Transverse colon (tissue), 4 donors: ENCODE data around the gene LDLRAD1.

ENCODE experiments used
- EP300 ChIP-seq: sonication (generic); formaldehyde crosslinking; IDR thresholded peaks from one replicate; pipeline ENCODE4 v1.6.1; 2017; ENCODE audit warnings: antibody characterized with exemption, low read depth
- POLR2A ChIP-seq: fragments of 450-650 bp; IDR thresholded peaks from one replicate; pipeline ENCODE4 v1.6.1; 2016; ENCODE audit warnings: antibody characterized with exemption, mild to moderate bottlenecking, moderate library complexity
- POLR2AphosphoS5 ChIP-seq, 3 donors: sonication (generic); formaldehyde crosslinking; IDR thresholded peaks; one replicate each; pipeline ENCODE4 v1.6.1; 2016; ENCODE audit warnings: antibody characterized with exemption in 3 of 3
- TF ChIP-seq, protein P1 (sequence below), 5 experiments: fragments of 200-600 bp in 3 of 5; fragments of 450-650 bp in 2 of 5; sonication (generic) in 3 of 5; IDR thresholded peaks; 1 replicate in 2 of 5; 2 replicates in 3 of 5; pipeline ENCODE4 v1.5.1; 2016 to 2017; ENCODE audit warnings: antibody characterized with exemption in 5 of 5, inconsistent platforms in 3 of 5, mild to moderate bottlenecking in 2 of 5, moderate library complexity in 1 of 5

DNA sequence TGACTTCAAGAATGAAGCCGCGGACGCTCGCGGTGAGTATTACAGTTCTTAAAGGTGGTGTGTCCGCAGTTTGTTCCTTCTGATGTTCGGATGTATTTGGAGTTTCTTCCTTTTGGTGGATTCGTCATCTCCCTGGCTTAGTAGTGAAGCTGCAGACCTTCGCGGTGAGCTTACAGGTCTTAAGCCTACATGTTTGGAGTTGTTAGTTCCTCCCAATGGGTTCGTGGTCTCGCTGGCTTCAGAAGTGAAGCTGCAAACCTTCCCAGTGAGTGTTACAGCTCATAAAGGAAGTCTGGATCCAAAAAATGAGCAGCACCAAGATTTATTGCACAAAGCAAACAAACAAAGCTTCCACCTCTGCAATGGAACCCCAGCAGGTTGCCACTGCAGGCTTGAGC, 14.7 kb downstream of the LDLRAD1 start:
- TF ChIP-seq, protein P1, sequence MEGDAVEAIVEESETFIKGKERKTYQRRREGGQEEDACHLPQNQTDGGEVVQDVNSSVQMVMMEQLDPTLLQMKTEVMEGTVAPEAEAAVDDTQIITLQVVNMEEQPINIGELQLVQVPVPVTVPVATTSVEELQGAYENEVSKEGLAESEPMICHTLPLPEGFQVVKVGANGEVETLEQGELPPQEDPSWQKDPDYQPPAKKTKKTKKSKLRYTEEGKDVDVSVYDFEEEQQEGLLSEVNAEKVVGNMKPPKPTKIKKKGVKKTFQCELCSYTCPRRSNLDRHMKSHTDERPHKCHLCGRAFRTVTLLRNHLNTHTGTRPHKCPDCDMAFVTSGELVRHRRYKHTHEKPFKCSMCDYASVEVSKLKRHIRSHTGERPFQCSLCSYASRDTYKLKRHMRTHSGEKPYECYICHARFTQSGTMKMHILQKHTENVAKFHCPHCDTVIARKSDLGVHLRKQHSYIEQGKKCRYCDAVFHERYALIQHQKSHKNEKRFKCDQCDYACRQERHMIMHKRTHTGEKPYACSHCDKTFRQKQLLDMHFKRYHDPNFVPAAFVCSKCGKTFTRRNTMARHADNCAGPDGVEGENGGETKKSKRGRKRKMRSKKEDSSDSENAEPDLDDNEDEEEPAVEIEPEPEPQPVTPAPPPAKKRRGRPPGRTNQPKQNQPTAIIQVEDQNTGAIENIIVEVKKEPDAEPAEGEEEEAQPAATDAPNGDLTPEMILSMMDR (IDR thresholded peaks at IDR 0.05), result no peak
- TF ChIP-seq POLR2A (no peak), POLR2AphosphoS5 (IDR thresholded peaks at IDR 0.05) (no peak), EP300 (no peak)
